ENCODE measurements around the gene SF3B1.
"Not testable (repeated sequence)": the region's sequence is repeated elsewhere in the genome, so short reads cannot be mapped to it uniquely, and the experiment has no call there.

Gene SF3B1

GRCh38 chr2:197433780-197434438 is 919 bp downstream of the SF3B1 start:
- no peak for DNase-seq

- not testable (repeated sequence) for DNase-seq
Observed at GRCh38 chr2:197432527-197432926, 2.3 kb downstream of the SF3B1 start.

GRCh38 chr2:197431858-197432257 is 3.0 kb downstream of the SF3B1 start:
- no peak for DNase-seq

- no peak for DNase-seq
Observed at GRCh38 chr2:197427986-197428385, 6.8 kb downstream of the SF3B1 start.

- no peak for DNase-seq
Observed at GRCh38 chr2:197426723-197427603, 7.9 kb downstream of the SF3B1 start.

GRCh38 chr2:197425550-197425949 is 9.3 kb downstream of the SF3B1 start:
- DNase-seq, result no peak

- DNase-seq, result no peak
Observed at GRCh38 chr2:197423307-197423706, 11.5 kb downstream of the SF3B1 start.

- DNase-seq, result no peak
Observed at GRCh38 chr2:197419438-197419837, 15.4 kb downstream of the SF3B1 start.

- no peak for DNase-seq
Observed at GRCh38 chr2:197416268-197416667, 18.6 kb downstream of the SF3B1 start.

- no peak for DNase-seq
Observed at GRCh38 chr2:197414515-197414914, 20.3 kb downstream of the SF3B1 start.

- no peak for DNase-seq
Observed at GRCh38 chr2:197414039-197414438, 20.8 kb downstream of the SF3B1 start.

GRCh38 chr2:197405582-197405981 is 29.2 kb downstream of the SF3B1 start:
- DNase-seq, result no peak

GRCh38 chr2:197399887-197400540 is 34.8 kb downstream of the SF3B1 start:
- peak; percentile 8 for DNase-seq

- no peak for DNase-seq
Observed at GRCh38 chr2:197398913-197399312, 35.9 kb downstream of the SF3B1 start.

GRCh38 chr2:197391220-197391717 is 43.6 kb downstream of the SF3B1 start:
- DNase-seq, result no peak

- no peak for DNase-seq
Observed at GRCh38 chr2:197388866-197389587, 45.8 kb downstream of the SF3B1 start.

GRCh38 chr2:197387179-197387578 is 47.6 kb downstream of the SF3B1 start:
- no peak for DNase-seq

- DNase-seq, result no peak
Observed at GRCh38 chr2:197386242-197386641, 48.6 kb downstream of the SF3B1 start.

GRCh38 chr2:197383825-197384224 is 51.0 kb downstream of the SF3B1 start:
- DNase-seq, result no peak

GRCh38 chr2:197381641-197382040 is 53.2 kb downstream of the SF3B1 start:
- DNase-seq, result no peak

- not testable (repeated sequence) for DNase-seq
Observed at GRCh38 chr2:197379918-197380309, 54.9 kb downstream of the SF3B1 start.

- peak; percentile 68 for DNase-seq
Observed at GRCh38 chr2:197379308-197379917, 55.4 kb downstream of the SF3B1 start.
